AG20443 (cell line): ENCODE results near the gene REPIN1.
A peak's percentile ranks its signal among the peaks of the same experiment; 100 is the strongest.

ENCODE experiments used
- DNase-seq: peaks from one replicate; pipeline ENCODE4 v3.0.0; 2012; ENCODE audit warnings: low spot score, mixed read lengths

The REPIN1 gene

GRCh38 chr7:150368096-150368883, at the start of gene REPIN1:
TSS of gene REPIN1 (plus strand) at chr7:150368822. CDS start at chr7:150369712, 890 bp downstream.
- peak; percentile 94 for DNase-seq

- DNase-seq: no peak
These were observed 46.9 kb upstream of the REPIN1 start for GRCh38 chr7:150321788-150322113.

GRCh38 chr7:150322114-150322832, 46.3 kb upstream of the REPIN1 start:
- no peak for DNase-seq

GRCh38 chr7:150322833-150323681, 45.6 kb upstream of the REPIN1 start, which contains the start of the genes ACTR3C and LRRC61:
TSS of gene ACTR3C (minus strand) at chr7:150323545. CDS start at chr7:150295296, 28,249 bp downstream.
TSS of gene LRRC61 (plus strand) at chr7:150323355. CDS start at chr7:150336862, 13,507 bp downstream.
- no peak for DNase-seq

- DNase-seq: no peak
These were observed 44.8 kb upstream of the REPIN1 start for GRCh38 chr7:150323682-150324372.

GRCh38 chr7:150324373-150324961, 44.2 kb upstream of the REPIN1 start:
- no peak for DNase-seq

GRCh38 chr7:150325110-150325611, 43.5 kb upstream of the REPIN1 start:
- DNase-seq: peak; percentile 45

GRCh38 chr7:150325901-150326300, 42.7 kb upstream of the REPIN1 start:
- DNase-seq: no peak

- DNase-seq: no peak
These were observed 41.9 kb upstream of the REPIN1 start for GRCh38 chr7:150326657-150327268.

GRCh38 chr7:150327308-150327707, 41.3 kb upstream of the REPIN1 start:
- DNase-seq: no peak

- no peak for DNase-seq
These were observed 39.1 kb upstream of the REPIN1 start for GRCh38 chr7:150329331-150330120.

GRCh38 chr7:150330211-150330885, 38.3 kb upstream of the REPIN1 start:
- DNase-seq: no peak

- DNase-seq: no peak
These were observed 35.6 kb upstream of the REPIN1 start for GRCh38 chr7:150332852-150333635.

- no peak for DNase-seq
These were observed 35.0 kb upstream of the REPIN1 start for GRCh38 chr7:150333659-150334058.

- DNase-seq: no peak
These were observed 34.5 kb upstream of the REPIN1 start for GRCh38 chr7:150334108-150334507.

- peak; percentile 85 for DNase-seq
These were observed 33.4 kb upstream of the REPIN1 start for GRCh38 chr7:150335108-150335773.

- DNase-seq: no peak
These were observed 32.9 kb upstream of the REPIN1 start for GRCh38 chr7:150335774-150336112.

- DNase-seq: no peak
These were observed 31.9 kb upstream of the REPIN1 start for GRCh38 chr7:150336746-150337145.
